DND-41 (cell line): ENCODE data around the gene NEDD4L.

Experiments
- CTCF ChIP-seq: IDR thresholded peaks from 2 replicates; pipeline ENCODE4 v1.5.1; 2012; ENCODE audit warnings: borderline replicate concordance, low read length, moderate library complexity, mild to moderate bottlenecking; ENCODE audit not compliant: poor library complexity, severe bottlenecking; ENCODE audit errors: extremely low read depth
- EZH2 ChIP-seq: IDR thresholded peaks from 3 replicates; pipeline ENCODE4 v1.6.1; 2012; ENCODE audit warnings: borderline replicate concordance, low read depth, mild to moderate bottlenecking, moderate library complexity, low read length, inconsistent platforms; ENCODE audit not compliant: severe bottlenecking

- TF ChIP-seq CTCF (no peak), EZH2 (no peak)
These were observed 243.6 kb downstream of the NEDD4L start for GRCh38 chr18:58287353-58288274.
